DND-41 (cell line): ENCODE results near the gene PITPNM1.

Source experiments
- ATAC-seq: fragments of 200-7000 bp; cut with Tn5 transposase; 3 replicates; pipeline ENCODE4 v1.9.1; 2021; ENCODE audit warnings: low read depth; ENCODE audit not compliant: insufficient read depth
- DNase-seq: peaks from one replicate; pipeline ENCODE4 v3.0.0-alpha.2; 2020
- H2AFZ ChIP-seq: 2 replicates; pipeline ENCODE4 v1.6.0; 2012; ENCODE audit warnings: low read depth, low read length
- H3K27ac ChIP-seq: 2 replicates; pipeline ENCODE4 v1.5.1; 2012; ENCODE audit warnings: low read length, inconsistent platforms
- H3K27me3 ChIP-seq: fragments of 200-600 bp; sonication (generic); 2 replicates; pipeline ENCODE4 v1.6.0; 2012; ENCODE audit warnings: low read length, mild to moderate bottlenecking, inconsistent platforms; ENCODE audit not compliant: insufficient read depth, poor library complexity
- H3K36me3 ChIP-seq: 2 replicates; pipeline ENCODE4 v1.5.1; 2012; ENCODE audit warnings: low read length, inconsistent platforms; ENCODE audit not compliant: insufficient read depth
- H3K4me1 ChIP-seq: 2 replicates; pipeline ENCODE4 v1.5.1; 2012; ENCODE audit warnings: mild to moderate bottlenecking, low read length; ENCODE audit not compliant: insufficient read depth
- H3K4me2 ChIP-seq: 2 replicates; pipeline ENCODE4 v1.6.0; 2012; ENCODE audit warnings: mild to moderate bottlenecking, moderate library complexity, low read length, inconsistent platforms; ENCODE audit not compliant: insufficient read depth
- H3K4me3 ChIP-seq, 2 experiments: fragments of 200-600 bp in 1 of 2; shearing (Covaris generic) in 1 of 2; 2 replicates each; pipeline ENCODE4 v1.5.1; 2012 to 2016; ENCODE audit warnings: inconsistent platforms in 2 of 2, low read length in 2 of 2, mild to moderate bottlenecking in 2 of 2, low read depth in 1 of 2, moderate library complexity in 1 of 2
- H3K79me2 ChIP-seq: 2 replicates; pipeline ENCODE4 v1.6.0; 2012; ENCODE audit warnings: low read length, inconsistent platforms; ENCODE audit not compliant: insufficient read depth
- H3K9ac ChIP-seq: 2 replicates; pipeline ENCODE4 v1.6.0; 2012; ENCODE audit warnings: low read depth, mild to moderate bottlenecking, inconsistent platforms, low read length, moderate library complexity
- H3K9me3 ChIP-seq: 2 replicates; pipeline ENCODE4 v1.5.1; 2012; ENCODE audit warnings: low read length, moderate library complexity, mild to moderate bottlenecking, inconsistent platforms; ENCODE audit not compliant: insufficient read depth, severe bottlenecking
- H4K20me1 ChIP-seq: 2 replicates; pipeline ENCODE4 v1.6.0; 2012; ENCODE audit warnings: low read length; ENCODE audit not compliant: insufficient read depth
- EZH2 ChIP-seq: IDR thresholded peaks from 3 replicates; pipeline ENCODE4 v1.6.1; 2012; ENCODE audit warnings: borderline replicate concordance, low read depth, mild to moderate bottlenecking, moderate library complexity, low read length, inconsistent platforms; ENCODE audit not compliant: severe bottlenecking
- TF ChIP-seq, protein P1 (sequence below): IDR thresholded peaks from 2 replicates; pipeline ENCODE4 v1.5.1; 2012; ENCODE audit warnings: borderline replicate concordance, low read length, moderate library complexity, mild to moderate bottlenecking; ENCODE audit not compliant: poor library complexity, severe bottlenecking; ENCODE audit errors: extremely low read depth

The PITPNM1 gene

DNA sequence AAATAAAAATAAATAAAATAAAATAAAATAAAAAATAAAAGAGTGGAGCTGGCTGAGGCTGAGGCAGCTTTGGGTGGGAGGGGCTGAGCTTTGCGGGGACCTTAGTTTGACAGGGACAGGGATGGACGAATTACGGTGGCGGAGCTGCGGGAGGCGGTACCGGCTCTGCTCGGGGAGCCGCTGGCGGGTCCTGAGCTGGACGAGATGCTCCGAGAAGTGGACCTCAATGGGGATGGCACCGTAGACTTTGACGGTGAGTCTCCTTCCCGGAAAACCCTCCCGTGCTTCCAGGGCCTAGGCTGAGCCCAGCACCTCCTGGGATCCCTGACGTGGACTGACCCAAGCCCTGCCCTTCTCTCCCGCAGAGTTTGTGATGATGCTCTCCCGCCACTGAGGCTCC, 46.9 kb downstream of the PITPNM1 start:
- Histone ChIP-seq H3K4me2 (no peak overlapping the region), H3K36me3 (no peaks in the 10 kb centered on the region), H3K4me1 (no peaks in the 10 kb centered on the region), H3K9me3 (no peaks in the 10 kb centered on the region), H3K27ac (no peak overlapping the region), H3K27me3 (no peaks in the 10 kb centered on the region), H2AFZ (no peak overlapping the region), H3K4me3 (no peak overlapping the region), H3K79me2 (no peaks in the 10 kb centered on the region), H3K9ac (no peak overlapping the region), H4K20me1 (no peaks in the 10 kb centered on the region)
- TF ChIP-seq, protein P1, sequence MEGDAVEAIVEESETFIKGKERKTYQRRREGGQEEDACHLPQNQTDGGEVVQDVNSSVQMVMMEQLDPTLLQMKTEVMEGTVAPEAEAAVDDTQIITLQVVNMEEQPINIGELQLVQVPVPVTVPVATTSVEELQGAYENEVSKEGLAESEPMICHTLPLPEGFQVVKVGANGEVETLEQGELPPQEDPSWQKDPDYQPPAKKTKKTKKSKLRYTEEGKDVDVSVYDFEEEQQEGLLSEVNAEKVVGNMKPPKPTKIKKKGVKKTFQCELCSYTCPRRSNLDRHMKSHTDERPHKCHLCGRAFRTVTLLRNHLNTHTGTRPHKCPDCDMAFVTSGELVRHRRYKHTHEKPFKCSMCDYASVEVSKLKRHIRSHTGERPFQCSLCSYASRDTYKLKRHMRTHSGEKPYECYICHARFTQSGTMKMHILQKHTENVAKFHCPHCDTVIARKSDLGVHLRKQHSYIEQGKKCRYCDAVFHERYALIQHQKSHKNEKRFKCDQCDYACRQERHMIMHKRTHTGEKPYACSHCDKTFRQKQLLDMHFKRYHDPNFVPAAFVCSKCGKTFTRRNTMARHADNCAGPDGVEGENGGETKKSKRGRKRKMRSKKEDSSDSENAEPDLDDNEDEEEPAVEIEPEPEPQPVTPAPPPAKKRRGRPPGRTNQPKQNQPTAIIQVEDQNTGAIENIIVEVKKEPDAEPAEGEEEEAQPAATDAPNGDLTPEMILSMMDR: no peak
- no peak for TF ChIP-seq EZH2
- no peak for DNase-seq
- ATAC-seq: no peak

DNA sequence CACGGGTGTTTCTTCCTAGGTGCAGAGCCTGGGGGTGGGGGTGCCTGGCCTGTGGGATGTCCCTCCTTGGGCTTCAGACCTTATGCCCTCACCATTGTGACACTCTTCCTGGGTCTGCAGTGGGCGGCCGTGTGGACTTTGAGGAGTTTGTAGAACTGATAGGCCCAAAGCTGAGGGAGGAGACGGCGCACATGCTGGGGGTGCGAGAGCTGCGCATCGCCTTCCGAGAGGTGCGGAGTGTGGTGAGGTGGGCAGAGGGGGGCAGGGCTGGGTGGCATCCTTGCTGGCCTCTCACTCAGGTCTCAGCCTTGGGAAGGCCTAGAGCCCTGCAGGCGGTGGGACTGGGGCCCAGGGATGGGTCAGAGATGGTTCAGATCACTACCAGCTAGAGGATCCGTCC, 47.7 kb downstream of the PITPNM1 start:
- ATAC-seq (no peak), DNase-seq (no peak)
- Histone ChIP-seq H3K27ac (no peak overlapping the region), H4K20me1 (no peaks in the 10 kb centered on the region), H2AFZ (no peak overlapping the region), H3K4me2 (no peak overlapping the region), H3K4me3 (no peak overlapping the region), H3K9ac (no peak overlapping the region), H3K27me3 (no peaks in the 10 kb centered on the region), H3K4me1 (no peaks in the 10 kb centered on the region), H3K79me2 (no peaks in the 10 kb centered on the region), H3K9me3 (no peaks in the 10 kb centered on the region), H3K36me3 (no peaks in the 10 kb centered on the region)
- TF ChIP-seq EZH2: no peak
- TF ChIP-seq, protein P1: no peak

DNA sequence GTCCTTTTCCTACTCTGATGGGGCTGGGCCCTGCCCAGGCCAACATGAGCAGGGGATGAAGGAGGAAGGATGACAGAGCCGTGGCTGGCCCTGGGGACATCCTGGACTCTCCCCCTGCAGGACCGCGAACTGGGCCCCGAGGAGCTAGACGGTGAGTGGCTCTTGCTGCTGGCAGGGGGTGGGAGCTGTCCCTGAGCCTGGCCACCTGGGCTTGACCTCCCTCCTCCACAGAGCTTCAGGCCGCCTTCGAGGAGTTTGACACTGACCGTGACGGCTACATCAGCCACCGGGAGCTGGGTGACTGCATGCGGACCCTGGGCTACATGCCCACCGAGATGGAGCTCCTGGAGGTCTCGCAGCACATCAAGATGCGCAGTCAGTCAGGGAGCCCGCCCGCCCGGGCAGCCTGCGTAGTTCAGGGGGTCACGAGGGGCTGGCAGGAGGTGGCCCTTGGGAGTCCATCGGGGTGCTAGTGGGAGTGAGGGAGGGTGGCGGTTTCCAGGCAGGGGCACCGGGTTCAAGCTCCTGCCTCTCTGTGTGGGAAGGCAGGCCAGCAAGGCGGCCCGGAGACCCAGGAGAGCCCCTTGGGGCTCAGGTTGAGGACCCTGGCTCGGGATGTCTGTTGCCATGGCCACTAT, 49.0 kb downstream of the PITPNM1 start:
- no peaks in the 10 kb centered on the region for H3K79me2 ChIP-seq
- no peaks in the 10 kb centered on the region for H3K27me3 ChIP-seq
- H3K9ac ChIP-seq: no peak overlapping the region
- DNase-seq (no peak), ATAC-seq (no peak; the same call in 2 of the 3 replicates)
- no peaks in the 10 kb centered on the region for H3K36me3 ChIP-seq
- no peaks in the 10 kb centered on the region for H4K20me1 ChIP-seq
- H3K9me3 ChIP-seq: no peaks in the 10 kb centered on the region
- H3K4me2 ChIP-seq: no peak overlapping the region
- H3K4me3 ChIP-seq: no peak overlapping the region
- TF ChIP-seq, protein P1: no peak
- no peak for TF ChIP-seq EZH2
- H3K27ac ChIP-seq: no peak overlapping the region
- no peaks in the 10 kb centered on the region for H3K4me1 ChIP-seq
- H2AFZ ChIP-seq: no peak overlapping the region

DNA sequence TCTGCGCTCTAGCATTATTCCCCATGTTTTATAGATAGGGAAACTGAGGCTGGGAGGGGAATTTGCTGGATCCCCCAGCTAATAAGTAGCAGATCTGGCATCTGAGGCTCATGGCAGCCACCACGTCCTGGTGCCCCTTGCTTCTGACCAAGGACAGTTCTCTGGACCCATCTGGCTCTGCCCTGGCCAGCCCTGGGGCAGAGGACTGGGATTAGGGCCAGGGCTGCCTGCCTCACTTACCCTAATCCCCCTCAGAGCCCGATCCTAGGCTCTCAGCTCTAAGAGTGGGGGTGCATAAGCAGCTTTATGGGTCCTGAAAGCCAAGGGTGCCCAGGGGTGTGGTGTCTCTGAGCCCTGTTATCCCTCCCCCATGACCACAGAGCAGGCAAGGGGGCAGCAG, 50.1 kb downstream of the PITPNM1 start, which contains the start of gene CABP4:
Gene CABP4, plus strand, starts transcription at position 301 of the 400 bp plus-strand sequence. Its CDS starts 70 bp downstream, at position 371.
- H3K9ac ChIP-seq: no peak within 1 kb of the TSS
- no peaks in the 10 kb centered on the region for H4K20me1 ChIP-seq
- no peaks in the 10 kb centered on the region for H3K4me1 ChIP-seq
- H2AFZ ChIP-seq: no peak within 1 kb of the TSS
- H3K27me3 ChIP-seq: no peaks in the 10 kb centered on the region
- TF ChIP-seq EZH2: no peak
- TF ChIP-seq, protein P1: no peak
- no peaks in the 10 kb centered on the region for H3K36me3 ChIP-seq
- no peaks in the 10 kb centered on the region for H3K9me3 ChIP-seq
- no peak within 1 kb of the TSS for H3K4me3 ChIP-seq
- DNase-seq (no peak), ATAC-seq (no peak)
- no peaks in the 10 kb centered on the region for H3K79me2 ChIP-seq
- H3K4me2 ChIP-seq: no peak within 1 kb of the TSS
- H3K27ac ChIP-seq: no peak within 1 kb of the TSS
